GM18505 (cell line): ENCODE data around the gene CXorf49.

Experiments used
- ATAC-seq: cut with Tn5 transposase; IDR thresholded peaks from one replicate; pipeline ENCODE4 v1.9.1; 2021; ENCODE audit not compliant: unreplicated experiment
- POLR2A ChIP-seq: IDR thresholded peaks from 4 replicates; pipeline ENCODE4 v1.6.1; 2011; ENCODE audit warnings: borderline replicate concordance; ENCODE audit not compliant: insufficient read depth, insufficient read length; ENCODE audit errors: extremely low read depth

The CXorf49 gene

DNA sequence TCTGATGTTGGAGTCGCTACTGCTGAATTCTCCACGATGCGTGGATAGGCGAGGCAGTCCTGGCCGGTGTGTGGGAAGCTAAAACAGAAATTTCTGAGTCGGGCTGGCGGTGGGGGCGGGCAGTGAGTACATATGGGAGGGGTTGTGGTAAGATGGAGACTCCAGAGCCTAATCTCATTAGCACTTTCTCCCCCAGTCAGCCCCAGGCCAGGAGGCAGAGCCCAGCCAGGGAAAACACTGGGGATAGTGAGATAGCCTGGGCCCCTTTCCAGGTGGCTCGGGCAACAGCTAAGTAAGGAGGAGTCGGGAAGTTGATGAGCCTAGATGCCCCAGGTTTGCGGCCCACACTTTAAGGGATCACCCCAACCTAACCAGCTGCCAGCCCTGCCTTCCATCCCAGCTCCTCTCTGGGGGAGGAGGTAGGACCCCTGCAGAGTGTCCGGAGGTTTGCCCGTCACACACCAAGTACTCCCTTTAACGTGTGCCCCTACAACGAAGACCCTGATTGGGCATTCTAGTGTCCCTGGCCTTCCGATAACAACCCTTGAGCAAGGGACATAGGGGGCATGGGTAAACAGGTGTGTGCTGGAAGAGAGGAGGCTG, 53.1 kb downstream of the CXorf49 start:
- TF ChIP-seq POLR2A = no peak
- ATAC-seq = no peak
